CD4-positive, CD25-positive, alpha-beta regulatory T cell (primary cell): ENCODE data around the gene RFC2. TPM values are rescaled to one million over a fixed set of nuclear protein-coding genes. Genes with fewer than 3 reads are reported as not detected.

Experiments used
- ATAC-seq, 2 donors: fragments of 150-1000 bp; cut with Tn5 transposase; one replicate each; pipeline ENCODE4 v1.10.0; 2021; ENCODE audit warnings: low read depth in 2 of 2, moderate number of reproducible peaks in 2 of 2, moderate library complexity in 1 of 2
- DNase-seq, 3 donors: peaks; one replicate each; pipeline versions ENCODE4 v3.0.0 to v3.0.0-alpha.2; 2012 to 2022; ENCODE audit warnings: mixed read lengths in 1 of 3
- H3K27ac ChIP-seq: one replicate; pipeline ENCODE4 v1.7.0; 2013; ENCODE audit warnings: mild to moderate bottlenecking, low read length; ENCODE audit not compliant: insufficient read depth, poor library complexity, severe bottlenecking
- H3K27me3 ChIP-seq: one replicate; pipeline ENCODE4 v1.7.0; 2013; ENCODE audit warnings: low read length; ENCODE audit not compliant: control insufficient read depth, insufficient read depth
- H3K36me3 ChIP-seq: one replicate; pipeline ENCODE4 v1.7.0; 2013; ENCODE audit warnings: mild to moderate bottlenecking, low read length, moderate library complexity; ENCODE audit not compliant: control insufficient read depth, insufficient read depth
- H3K4me1 ChIP-seq: 2 replicates; pipeline ENCODE4 v1.7.0; 2013; ENCODE audit warnings: mild to moderate bottlenecking, low read length; ENCODE audit not compliant: insufficient read depth, control insufficient read depth, poor library complexity, severe bottlenecking
- H3K4me3 ChIP-seq: one replicate; pipeline ENCODE4 v1.7.0; 2013; ENCODE audit warnings: low read depth, mild to moderate bottlenecking, low read length, moderate library complexity
- H3K9me3 ChIP-seq, 2 experiments: 1 replicate in 1 of 2; 2 replicates in 1 of 2; pipeline ENCODE4 v1.7.0; 2013; ENCODE audit warnings: low read length in 2 of 2, mild to moderate bottlenecking in 1 of 2, moderate library complexity in 1 of 2; ENCODE audit not compliant: control insufficient read depth in 2 of 2
- H3K27ac Mint-ChIP-seq, 3 donors: one replicate each; pipeline ENCODE4 v1.8.0; 2020 to 2022; ENCODE audit warnings: mild to moderate bottlenecking in 3 of 3, mixed read lengths in 3 of 3, moderate library complexity in 2 of 3
- H3K27me3 Mint-ChIP-seq: one replicate; pipeline ENCODE4 v1.8.0; 2022; ENCODE audit warnings: mild to moderate bottlenecking, mixed read lengths
- H3K36me3 Mint-ChIP-seq: one replicate; pipeline ENCODE4 v1.8.0; 2020; ENCODE audit warnings: mixed read lengths
- H3K4me1 Mint-ChIP-seq, 4 donors: one replicate each; pipeline ENCODE4 v1.8.0; 2020 to 2022; ENCODE audit warnings: mixed read lengths in 4 of 4, mild to moderate bottlenecking in 1 of 4
- H3K4me3 Mint-ChIP-seq, 4 donors: one replicate each; pipeline ENCODE4 v1.8.0; 2020 to 2022; ENCODE audit warnings: mild to moderate bottlenecking in 4 of 4, mixed read lengths in 4 of 4, moderate library complexity in 3 of 4
- H3K9me3 Mint-ChIP-seq, 7 donors: one replicate each; pipeline ENCODE4 v1.8.0; 2020 to 2022; ENCODE audit warnings: mixed read lengths in 7 of 7, mild to moderate bottlenecking in 3 of 7, moderate library complexity in 2 of 7
- polyA plus RNA-seq, 4 donors: library from polyadenylated mRNA; unstranded; fragments of 300-500 nt; fragmentation: Illumina TruSeq; gene quantifications; one replicate each; pipeline ENCODE4 v1.2.3, GENCODE V29; 2021
- total RNA-seq: library from RNA; stranded (reverse); gene quantifications from one replicate; pipeline ENCODE4 v1.2.3, GENCODE V29; 2022

The RFC2 gene
- total and polyA plus RNA-seq, 5 donors from 2014 or later, result 15.8 to 33.8 (median 26.7) TPM

GRCh38 chr7:74187915-74188675, 66.1 kb downstream of the RFC2 start:
- Histone ChIP-seq H3K27ac (no peak overlapping the region), H3K4me3 (no peak overlapping the region), H3K9me3 (no peaks in the 10 kb centered on the region), H3K36me3 (peaks cover 58% of the 10 kb centered on the region), H3K27me3 (no peaks in the 10 kb centered on the region), H3K4me1 (peaks cover 39% of the 10 kb centered on the region)
- Mint-ChIP-seq H3K36me3 (peaks cover 35% of the 10 kb centered on the region), H3K4me1 (peaks cover 24 to 57% (median 48%) of the 10 kb centered on the region in 4 donors), H3K27me3 (no peaks in the 10 kb centered on the region), H3K4me3 (no peak overlapping the region), H3K27ac (peak overlapping the region in 1 of 3 donors; percentile 37), H3K9me3 (no peaks in the 10 kb centered on the region)
- no peak for ATAC-seq
- no peak for DNase-seq

DNA sequence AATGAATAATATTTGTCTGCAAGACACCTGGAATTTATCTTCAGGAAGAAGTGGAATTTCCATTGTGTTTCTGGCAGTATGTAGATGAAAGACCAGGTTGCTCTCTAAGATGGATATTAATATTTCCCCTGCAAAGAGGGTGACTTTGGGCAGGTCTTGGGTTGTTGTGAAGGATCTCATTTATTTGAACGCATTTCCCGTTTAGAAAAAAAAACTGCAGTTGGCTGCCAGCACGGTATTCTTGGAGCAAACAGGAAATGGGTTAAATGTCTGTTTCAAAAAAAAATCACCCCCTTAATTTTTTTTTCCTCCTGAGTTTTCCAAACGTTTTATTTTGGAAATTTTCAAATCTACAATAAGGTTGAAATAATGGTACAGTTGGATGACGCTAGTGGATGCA, 68.6 kb downstream of the RFC2 start:
- Mint-ChIP-seq H3K27ac (peak overlapping the region in 2 of 3 donors; percentile 43 to 56), H3K27me3 (no peaks in the 10 kb centered on the region), H3K36me3 (peaks cover 40% of the 10 kb centered on the region), H3K4me1 (peaks cover 32 to 80% (median 69%) of the 10 kb centered on the region in 4 donors), H3K9me3 (no peaks in the 10 kb centered on the region), H3K4me3 (peak overlapping the region; percentile 18 to 41 (median 24))
- DNase-seq, result no peak
- no peak for ATAC-seq
- peak overlapping the region; percentile 45 for H3K4me3 ChIP-seq
- H3K36me3 ChIP-seq, result peaks cover 46% of the 10 kb centered on the region
- no peaks in the 10 kb centered on the region for H3K9me3 ChIP-seq
- no peak overlapping the region for H3K27ac ChIP-seq
- peaks cover 59% of the 10 kb centered on the region for H3K4me1 ChIP-seq
- H3K27me3 ChIP-seq, result no peaks in the 10 kb centered on the region

DNA sequence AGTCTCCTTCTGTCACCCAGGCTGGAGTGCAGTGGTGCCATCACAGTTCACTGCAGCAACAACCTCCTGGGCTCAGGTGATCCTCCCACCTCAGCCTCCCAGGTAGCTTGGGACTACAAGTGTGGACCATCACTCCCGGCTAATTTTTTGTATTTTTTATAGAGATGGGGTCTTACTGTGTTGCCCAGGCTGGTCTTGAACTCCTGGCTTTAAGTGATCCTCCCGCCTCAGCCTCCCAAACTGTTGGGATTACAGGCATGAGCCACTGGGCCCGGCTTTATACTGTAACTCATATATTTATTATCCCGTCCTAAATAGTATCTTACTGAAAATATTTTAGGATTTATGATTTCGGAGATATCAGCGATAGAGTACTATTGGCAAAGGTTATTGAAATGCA, 69.2 kb downstream of the RFC2 start:
- DNase-seq, result no peak
- Mint-ChIP-seq H3K9me3 (no peaks in the 10 kb centered on the region), H3K4me3 (peak overlapping the region; percentile 5 to 60 (median 20)), H3K27me3 (no peaks in the 10 kb centered on the region), H3K27ac (no peak overlapping the region), H3K36me3 (peaks cover 38% of the 10 kb centered on the region), H3K4me1 (peaks cover 37 to 86% (median 74%) of the 10 kb centered on the region in 4 donors)
- ATAC-seq, result no peak
- H3K4me3 ChIP-seq, result peak overlapping the region; percentile 45
- H3K4me1 ChIP-seq, result peaks cover 64% of the 10 kb centered on the region
- H3K27me3 ChIP-seq, result no peaks in the 10 kb centered on the region
- peaks cover 43% of the 10 kb centered on the region for H3K36me3 ChIP-seq
- no peak overlapping the region for H3K27ac ChIP-seq
- H3K9me3 ChIP-seq, result no peaks in the 10 kb centered on the region

- Mint-ChIP-seq H3K27ac (peak overlapping the region; percentile 9 to 64 (median 47)), H3K4me1 (peaks cover 40 to 97% (median 81%) of the 10 kb centered on the region in 4 donors), H3K4me3 (peak overlapping the region; percentile 33 to 85 (median 50)), H3K27me3 (no peaks in the 10 kb centered on the region), H3K9me3 (no peaks in the 10 kb centered on the region), H3K36me3 (peaks cover 31% of the 10 kb centered on the region)
- Histone ChIP-seq H3K4me3 (peak overlapping the region; percentile 46), H3K27ac (peak overlapping the region; percentile 45), H3K27me3 (no peaks in the 10 kb centered on the region), H3K9me3 (no peaks in the 10 kb centered on the region), H3K4me1 (peaks cover 73% of the 10 kb centered on the region), H3K36me3 (peaks cover 39% of the 10 kb centered on the region)
- DNase-seq, result peak in 1 of 3 donors; percentile 51
- peak; percentile 33 to 60 for ATAC-seq
These were observed 70.3 kb downstream of the RFC2 start for GRCh38 chr7:74183653-74184450.

GRCh38 chr7:74183142-74183541, 71.1 kb downstream of the RFC2 start:
- Mint-ChIP-seq H3K27me3 (no peaks in the 10 kb centered on the region), H3K4me1 (peaks cover 44 to 97% (median 84%) of the 10 kb centered on the region in 4 donors), H3K9me3 (no peaks in the 10 kb centered on the region), H3K36me3 (peaks cover 28% of the 10 kb centered on the region), H3K27ac (peak overlapping the region; percentile 47 to 83 (median 64)), H3K4me3 (peak overlapping the region; percentile 44 to 85 (median 58))
- H3K4me1 ChIP-seq, result peaks cover 81% of the 10 kb centered on the region
- no peak for DNase-seq
- peak overlapping the region; percentile 56 for H3K4me3 ChIP-seq
- peaks cover 37% of the 10 kb centered on the region for H3K36me3 ChIP-seq
- peak overlapping the region; percentile 45 for H3K27ac ChIP-seq
- no peaks in the 10 kb centered on the region for H3K27me3 ChIP-seq
- peak in 1 of 2 donors; percentile 29 for ATAC-seq
- no peaks in the 10 kb centered on the region for H3K9me3 ChIP-seq

DNA sequence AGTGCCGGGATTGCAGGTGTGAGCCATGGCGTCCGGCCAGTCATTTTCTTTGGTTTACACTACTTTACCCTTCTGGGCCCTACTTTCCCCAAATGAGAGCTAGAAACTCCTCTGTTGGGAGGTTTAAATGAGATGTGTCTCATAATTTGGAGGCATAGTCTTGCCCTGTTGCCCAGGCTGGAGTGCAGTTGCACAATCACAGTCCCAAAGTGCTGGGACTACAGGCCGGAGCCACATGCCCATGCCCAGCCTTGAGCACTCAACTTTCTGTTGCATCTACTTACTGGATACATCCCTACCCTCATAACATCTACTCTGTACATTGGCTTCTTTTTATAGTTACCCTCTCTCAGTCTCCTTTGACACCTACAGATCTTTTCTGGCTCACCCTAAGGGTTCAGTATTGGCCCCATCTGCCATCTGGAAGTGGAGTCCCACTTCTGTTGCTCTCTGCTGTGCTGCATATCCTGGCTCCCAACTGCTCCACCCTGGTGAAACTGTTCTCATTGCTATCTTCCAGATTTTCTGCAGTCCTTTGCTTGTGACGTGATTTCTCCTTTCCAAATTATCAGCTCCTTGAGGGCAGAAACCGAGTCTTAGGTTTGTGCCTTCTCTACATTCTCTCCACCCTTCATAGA, 71.6 kb downstream of the RFC2 start:
- H3K36me3 ChIP-seq, result peaks cover 34% of the 10 kb centered on the region
- H3K9me3 ChIP-seq, result no peaks in the 10 kb centered on the region
- no peaks in the 10 kb centered on the region for H3K27me3 ChIP-seq
- peaks cover 86% of the 10 kb centered on the region for H3K4me1 ChIP-seq
- H3K27ac ChIP-seq, result no peak overlapping the region
- Mint-ChIP-seq H3K27me3 (no peaks in the 10 kb centered on the region), H3K27ac (peak overlapping the region; percentile 63 to 83 (median 64)), H3K4me1 (peaks cover 42 to 97% (median 84%) of the 10 kb centered on the region in 4 donors), H3K36me3 (peaks cover 27% of the 10 kb centered on the region), H3K9me3 (no peaks in the 10 kb centered on the region), H3K4me3 (peak overlapping the region; percentile 3 to 61 (median 44))
- no peak for ATAC-seq
- peak overlapping the region; percentile 56 for H3K4me3 ChIP-seq
- no peak for DNase-seq

DNA sequence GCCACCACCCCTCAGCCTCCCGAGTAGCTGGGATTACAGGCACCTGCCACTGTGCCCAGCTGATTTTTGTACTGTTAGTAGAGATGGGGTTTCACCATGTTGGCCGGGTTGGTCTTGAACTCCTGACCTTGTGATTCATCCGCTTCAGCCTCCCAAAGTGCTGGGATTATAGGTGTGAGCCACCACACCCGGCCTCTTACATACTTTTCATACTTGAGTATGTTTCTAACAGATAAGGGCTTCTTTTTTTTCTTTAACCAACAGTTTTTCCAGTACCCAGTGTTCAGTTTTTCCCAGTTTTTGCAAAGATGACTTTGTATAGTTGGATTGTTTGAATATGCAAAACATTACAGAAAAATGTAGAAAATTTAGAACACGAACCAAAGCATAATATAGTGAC, 72.4 kb downstream of the RFC2 start:
- Histone ChIP-seq H3K9me3 (no peaks in the 10 kb centered on the region), H3K36me3 (peaks cover 33% of the 10 kb centered on the region), H3K27ac (no peak overlapping the region), H3K4me1 (peaks cover 91% of the 10 kb centered on the region), H3K27me3 (no peaks in the 10 kb centered on the region), H3K4me3 (no peak overlapping the region)
- H3K9me3 Mint-ChIP-seq, result no peaks in the 10 kb centered on the region
- no peaks in the 10 kb centered on the region for H3K27me3 Mint-ChIP-seq
- H3K4me1 Mint-ChIP-seq, result peaks cover 44 to 97% (median 83%) of the 10 kb centered on the region in 4 donors
- no peak for ATAC-seq
- no peak for DNase-seq
- peak overlapping the region in 2 of 4 donors; percentile 56 to 78 for H3K4me3 Mint-ChIP-seq
- peaks cover 25% of the 10 kb centered on the region for H3K36me3 Mint-ChIP-seq
- H3K27ac Mint-ChIP-seq, result peak overlapping the region in 1 of 3 donors; percentile 32
